ENCODE measurements around the gene LYZL4.

LYZL4 gene

GRCh38 chr3:42406727-42407450 is 3.5 kb downstream of the LYZL4 start:
- Histone ChIP-seq H3K9me2 (replicated peaks; ENCODE audit: insufficient read depth, low read length) (no peaks in the 10 kb centered on the region), H3K4me3 (ENCODE audit: insufficient read depth, low read length, poor library complexity, severe bottlenecking) (no peak overlapping the region), H3K79me2 (ENCODE audit: insufficient read depth, low read length) (no peaks in the 10 kb centered on the region), H3K4me2 (ENCODE audit: low read depth, low read length, poor library complexity, severe bottlenecking) (no peak overlapping the region), H3K9ac (ENCODE audit: low read length) (no peak overlapping the region), H3K27ac (ENCODE audit: low read depth, low read length) (no peak overlapping the region), H3F3A (ENCODE audit: insufficient read depth) (no peaks in the 10 kb centered on the region), H3K9me3 (ENCODE audit: insufficient read depth, low read length) (no peaks in the 10 kb centered on the region), H4K20me1 (ENCODE audit: low read depth, low read length) (no peaks in the 10 kb centered on the region), H2AFZ (ENCODE audit: low read depth, low read length, severe bottlenecking) (no peak overlapping the region), H3K36me3 (ENCODE audit: low read length) (no peaks in the 10 kb centered on the region), H3K27me3 (ENCODE audit: low read length) (no peaks in the 10 kb centered on the region)
- TF ChIP-seq CTCF (IDR thresholded peaks at IDR 0.05; ENCODE audit: insufficient read depth, low read length, poor library complexity, severe bottlenecking): no peak
- TF ChIP-seq EZH2phosphoT487 (conservative IDR thresholded peaks at IDR 0.05; ENCODE audit: low read length): no peak

- Histone ChIP-seq H3K4me2 (ENCODE audit: low read depth, low read length, poor library complexity, severe bottlenecking) (no peak overlapping the region), H3K9ac (ENCODE audit: low read length) (no peak overlapping the region), H3K4me3 (ENCODE audit: insufficient read depth, low read length, poor library complexity, severe bottlenecking) (no peak overlapping the region), H3K36me3 (ENCODE audit: low read length) (no peaks in the 10 kb centered on the region), H3K79me2 (ENCODE audit: insufficient read depth, low read length) (no peaks in the 10 kb centered on the region), H3K27ac (ENCODE audit: low read depth, low read length) (no peak overlapping the region), H2AFZ (ENCODE audit: low read depth, low read length, severe bottlenecking) (no peak overlapping the region), H3F3A (ENCODE audit: insufficient read depth) (no peaks in the 10 kb centered on the region), H4K20me1 (ENCODE audit: low read depth, low read length) (no peaks in the 10 kb centered on the region), H3K9me2 (replicated peaks; ENCODE audit: insufficient read depth, low read length) (no peaks in the 10 kb centered on the region), H3K9me3 (ENCODE audit: insufficient read depth, low read length) (no peaks in the 10 kb centered on the region), H3K27me3 (ENCODE audit: low read length) (no peaks in the 10 kb centered on the region)
- TF ChIP-seq EZH2phosphoT487 (conservative IDR thresholded peaks at IDR 0.05; ENCODE audit: low read length) (no peak), CTCF (IDR thresholded peaks at IDR 0.05; ENCODE audit: insufficient read depth, low read length, poor library complexity, severe bottlenecking) (no peak)
Measured at GRCh38 chr3:42405857-42406256, 4.6 kb downstream of the LYZL4 start.

DNA sequence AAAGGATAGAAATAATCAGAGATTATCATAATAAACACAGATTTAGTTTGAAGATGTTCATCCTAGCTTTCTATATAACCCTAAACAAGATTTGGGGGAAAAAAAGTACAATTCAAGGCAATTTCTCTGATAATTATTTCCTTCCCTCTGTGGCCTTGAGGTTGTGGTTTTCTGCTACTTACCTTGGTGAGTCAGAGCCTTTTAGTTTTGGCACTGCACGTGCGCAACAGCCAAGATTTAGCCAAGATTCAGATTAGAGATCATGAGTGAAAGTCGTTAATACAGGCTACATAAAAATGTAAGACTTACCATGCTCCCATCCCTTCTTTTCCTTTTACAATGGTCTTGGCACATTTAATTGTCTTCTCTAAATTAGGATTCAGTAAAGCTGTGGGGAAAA is 6.7 kb downstream of the LYZL4 start:
- Histone ChIP-seq H3K27me3 (ENCODE audit: low read length) (no peaks in the 10 kb centered on the region), H3K27ac (ENCODE audit: low read depth, low read length) (no peak overlapping the region), H3K79me2 (ENCODE audit: insufficient read depth, low read length) (no peaks in the 10 kb centered on the region), H3K4me2 (ENCODE audit: low read depth, low read length, poor library complexity, severe bottlenecking) (no peak overlapping the region), H3K9me3 (ENCODE audit: insufficient read depth, low read length) (no peaks in the 10 kb centered on the region), H3K36me3 (ENCODE audit: low read length) (no peaks in the 10 kb centered on the region), H2AFZ (ENCODE audit: low read depth, low read length, severe bottlenecking) (no peak overlapping the region), H3F3A (ENCODE audit: insufficient read depth) (no peaks in the 10 kb centered on the region), H3K9ac (ENCODE audit: low read length) (no peak overlapping the region), H3K9me2 (replicated peaks; ENCODE audit: insufficient read depth, low read length) (no peaks in the 10 kb centered on the region), H4K20me1 (ENCODE audit: low read depth, low read length) (no peaks in the 10 kb centered on the region), H3K4me3 (ENCODE audit: insufficient read depth, low read length, poor library complexity, severe bottlenecking) (no peak overlapping the region)
- no peak for TF ChIP-seq EZH2phosphoT487 (conservative IDR thresholded peaks at IDR 0.05; ENCODE audit: low read length)
- no peak for TF ChIP-seq CTCF (IDR thresholded peaks at IDR 0.05; ENCODE audit: insufficient read depth, low read length, poor library complexity, severe bottlenecking)

Measured in SU-DHL-6 (cell line).